ENCODE measurements around the gene TRPV6.

TRPV6 gene

DNA sequence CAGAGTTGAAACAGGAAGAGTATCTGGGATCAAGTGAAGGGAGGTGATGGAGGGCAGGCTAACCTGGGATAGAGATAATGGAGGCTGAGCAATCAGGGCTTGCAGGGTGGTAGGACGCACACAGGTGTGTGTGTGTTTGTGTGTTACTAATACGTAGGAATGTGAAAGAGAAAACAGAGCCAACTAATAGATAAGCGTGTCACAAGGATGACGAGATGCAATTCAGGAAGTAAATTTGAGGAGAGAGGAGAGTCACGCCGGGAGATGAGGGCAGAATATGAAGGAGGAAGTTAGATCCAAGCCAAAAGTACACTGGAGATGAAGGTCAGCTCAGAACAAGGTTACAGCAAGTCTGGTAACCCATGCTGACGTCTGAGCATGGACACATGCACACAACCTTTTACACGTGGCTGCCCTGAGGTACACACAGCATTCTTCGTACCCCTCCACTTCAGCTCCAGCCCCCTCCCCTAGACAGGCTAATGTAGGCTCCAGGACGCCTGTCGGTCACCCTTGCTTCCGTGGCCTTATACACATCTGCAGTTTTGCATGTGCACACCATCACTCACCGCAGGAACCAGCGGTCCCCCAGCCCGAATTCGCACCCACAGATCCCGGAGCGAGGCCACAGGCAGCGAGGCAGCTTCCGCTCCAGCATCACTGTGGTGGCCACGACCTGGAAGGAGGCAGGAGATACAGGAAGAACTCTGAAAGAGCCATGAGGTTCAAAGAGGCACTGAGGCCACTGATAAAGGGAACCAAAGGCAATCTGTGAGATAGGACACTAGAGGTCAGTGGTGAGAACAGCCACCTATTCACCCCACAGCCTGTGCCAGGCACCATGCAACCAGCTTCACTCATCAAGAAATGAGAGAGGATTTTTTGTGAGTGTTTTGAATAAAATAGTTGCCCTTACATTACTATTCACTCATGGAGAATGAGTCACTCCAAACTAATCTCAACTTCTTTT lies 23.7 kb upstream of the TRPV6 start:
- no peak overlapping the region for H3K27ac ChIP-seq
- TF ChIP-seq, protein P1, sequence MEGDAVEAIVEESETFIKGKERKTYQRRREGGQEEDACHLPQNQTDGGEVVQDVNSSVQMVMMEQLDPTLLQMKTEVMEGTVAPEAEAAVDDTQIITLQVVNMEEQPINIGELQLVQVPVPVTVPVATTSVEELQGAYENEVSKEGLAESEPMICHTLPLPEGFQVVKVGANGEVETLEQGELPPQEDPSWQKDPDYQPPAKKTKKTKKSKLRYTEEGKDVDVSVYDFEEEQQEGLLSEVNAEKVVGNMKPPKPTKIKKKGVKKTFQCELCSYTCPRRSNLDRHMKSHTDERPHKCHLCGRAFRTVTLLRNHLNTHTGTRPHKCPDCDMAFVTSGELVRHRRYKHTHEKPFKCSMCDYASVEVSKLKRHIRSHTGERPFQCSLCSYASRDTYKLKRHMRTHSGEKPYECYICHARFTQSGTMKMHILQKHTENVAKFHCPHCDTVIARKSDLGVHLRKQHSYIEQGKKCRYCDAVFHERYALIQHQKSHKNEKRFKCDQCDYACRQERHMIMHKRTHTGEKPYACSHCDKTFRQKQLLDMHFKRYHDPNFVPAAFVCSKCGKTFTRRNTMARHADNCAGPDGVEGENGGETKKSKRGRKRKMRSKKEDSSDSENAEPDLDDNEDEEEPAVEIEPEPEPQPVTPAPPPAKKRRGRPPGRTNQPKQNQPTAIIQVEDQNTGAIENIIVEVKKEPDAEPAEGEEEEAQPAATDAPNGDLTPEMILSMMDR (IDR thresholded peaks at IDR 0.05), result peak; percentile 66
- TF ChIP-seq ZFX (IDR thresholded peaks at IDR 0.05; ENCODE audit: borderline replicate concordance), result no peak

- TF ChIP-seq ZFX (IDR thresholded peaks at IDR 0.05; ENCODE audit: borderline replicate concordance), result no peak
- TF ChIP-seq, protein P1 (IDR thresholded peaks at IDR 0.05), result no peak
- no peak overlapping the region for H3K27ac ChIP-seq
Observed at GRCh38 chr7:142908290-142908689, 22.7 kb upstream of the TRPV6 start.

GRCh38 chr7:142906643-142907042 lies 21.1 kb upstream of the TRPV6 start:
- TF ChIP-seq, protein P1 (IDR thresholded peaks at IDR 0.05), result no peak
- TF ChIP-seq ZFX (IDR thresholded peaks at IDR 0.05; ENCODE audit: borderline replicate concordance), result no peak
- no peak overlapping the region for H3K27ac ChIP-seq

DNA sequence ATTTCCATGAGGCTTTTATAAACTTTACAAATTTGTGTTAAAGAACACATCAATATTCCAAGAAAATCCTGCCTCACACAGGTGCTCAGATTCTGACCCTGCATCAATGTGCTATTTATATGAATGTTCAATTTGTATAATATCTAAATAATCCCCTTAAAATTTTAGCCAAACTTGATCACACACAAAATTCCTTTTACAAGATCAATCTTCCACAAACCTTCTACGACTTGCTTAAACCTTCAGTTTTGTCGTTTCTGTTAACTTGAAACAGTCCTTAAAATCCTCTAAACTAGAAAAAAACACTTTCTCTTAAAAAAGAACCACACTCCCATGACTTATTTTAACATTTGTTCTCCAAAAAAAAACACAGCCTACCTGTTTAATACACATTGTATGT lies 20.2 kb upstream of the TRPV6 start:
- H3K27ac ChIP-seq, result no peak overlapping the region
- TF ChIP-seq, protein P1 (IDR thresholded peaks at IDR 0.05), result no peak
- no peak for TF ChIP-seq ZFX (IDR thresholded peaks at IDR 0.05; ENCODE audit: borderline replicate concordance)

DNA sequence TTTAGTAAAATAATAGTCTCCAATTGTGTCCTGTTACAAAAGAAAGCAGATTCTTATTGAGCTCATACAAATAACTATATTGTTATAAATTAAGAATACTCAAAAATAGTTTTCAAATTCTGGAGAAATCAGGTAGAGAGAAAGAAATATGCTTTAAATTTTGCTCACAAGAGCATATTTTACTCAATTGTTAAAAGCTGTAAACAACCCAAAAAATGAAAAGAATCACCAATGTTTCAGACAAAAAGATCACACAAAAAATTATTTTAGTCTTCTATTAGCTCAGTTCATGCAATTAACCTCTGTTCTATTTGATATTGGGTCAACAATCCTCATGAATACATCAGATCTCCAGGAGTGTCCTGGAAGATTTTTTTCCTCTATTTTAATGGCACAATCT lies 18.6 kb upstream of the TRPV6 start:
- TF ChIP-seq, protein P1 (IDR thresholded peaks at IDR 0.05), result no peak
- no peak for TF ChIP-seq ZFX (IDR thresholded peaks at IDR 0.05; ENCODE audit: borderline replicate concordance)
- no peak overlapping the region for H3K27ac ChIP-seq

- H3K27ac ChIP-seq, result no peak overlapping the region
- TF ChIP-seq ZFX (IDR thresholded peaks at IDR 0.05; ENCODE audit: borderline replicate concordance), result no peak
- TF ChIP-seq, protein P1 (IDR thresholded peaks at IDR 0.05), result no peak
Observed at GRCh38 chr7:142901426-142902259, 16.1 kb upstream of the TRPV6 start.
